OCI-LY3 (cell line): ENCODE data around the gene PLPPR3.

Source experiments
- H2AFZ ChIP-seq: fragments of 200-600, 300-600 bp; shearing (Covaris generic); 2 replicates; pipeline ENCODE4 v1.6.0; 2014; ENCODE audit warnings: antibody characterized with exemption, low read depth, low read length
- H3K27ac ChIP-seq: fragments of 200-600, 300-600 bp; sonication (generic); 2 replicates; pipeline ENCODE4 v1.5.1; 2014; ENCODE audit warnings: mild to moderate bottlenecking, low read length, moderate library complexity, mixed read lengths
- H3K27me3 ChIP-seq: fragments of 200-600, 300-600 bp; sonication (generic); 2 replicates; pipeline ENCODE4 v1.6.1; 2014; ENCODE audit warnings: low read depth, low read length, mixed read lengths
- H3K36me3 ChIP-seq: fragments of 200-600, 300-600 bp; sonication (generic); replicated peaks from 2 replicates; pipeline ENCODE3; 2014; ENCODE audit warnings: low read depth, low read length, mixed read lengths
- H3K4me1 ChIP-seq: fragments of 300-600, 200-600 bp; sonication (generic); 2 replicates; pipeline ENCODE4 v1.6.1; 2014; ENCODE audit warnings: low read length, mixed read lengths
- H3K4me2 ChIP-seq: fragments of 200-600, 300-600 bp; sonication (generic); 2 replicates; pipeline ENCODE4 v1.6.1; 2014; ENCODE audit warnings: low read length, mixed read lengths
- H3K4me3 ChIP-seq: fragments of 300-600, 200-600 bp; sonication (generic); 2 replicates; pipeline ENCODE4 v1.5.1; 2014; ENCODE audit warnings: antibody characterized with exemption, mild to moderate bottlenecking, low read length, moderate library complexity
- H3K79me2 ChIP-seq: fragments of 300-600, 200-600 bp; shearing (Covaris generic); 2 replicates; pipeline ENCODE4 v1.6.1; 2014; ENCODE audit warnings: mild to moderate bottlenecking, low read length, mixed read lengths
- H3K9ac ChIP-seq: fragments of 300-600, 200-600 bp; shearing (Covaris generic); 2 replicates; pipeline ENCODE4 v1.6.0; 2014; ENCODE audit warnings: mild to moderate bottlenecking, low read length, moderate library complexity
- H3K9me3 ChIP-seq: fragments of 200-600, 300-600 bp; shearing (Covaris generic); 2 replicates; pipeline ENCODE4 v1.6.1; 2014; ENCODE audit warnings: low read length, mixed read lengths; ENCODE audit not compliant: insufficient read depth
- H4K20me1 ChIP-seq: fragments of 200-600, 300-600 bp; sonication (generic); 2 replicates; pipeline ENCODE4 v1.6.1; 2016; ENCODE audit warnings: low read length, mixed read lengths; ENCODE audit not compliant: insufficient read depth
- CTCF ChIP-seq: fragments of 200-600, 300-600 bp; sonication (generic); IDR thresholded peaks from 2 replicates; pipeline ENCODE4 v1.5.1; 2014; ENCODE audit warnings: antibody characterized with exemption, low read length, low read depth
- EZH2phosphoT487 ChIP-seq: fragments of 200-600 bp; shearing (Covaris generic); IDR thresholded peaks from 2 replicates; pipeline ENCODE4 v1.6.1; 2018; ENCODE audit warnings: antibody characterized with exemption, mixed run types, low read depth

Gene PLPPR3

GRCh38 chr19:812049-812746 lies 9.6 kb downstream of the PLPPR3 start:
- TF ChIP-seq CTCF: no peak
- no peak for TF ChIP-seq EZH2phosphoT487
- H3K27ac ChIP-seq: no peak overlapping the region
- H3K4me1 ChIP-seq: no peaks in the 10 kb centered on the region
- peaks cover 23% of the 10 kb centered on the region for H3K79me2 ChIP-seq
- peaks cover 81% of the 10 kb centered on the region for H3K36me3 ChIP-seq
- peaks cover 44% of the 10 kb centered on the region for H4K20me1 ChIP-seq
- no peak overlapping the region for H3K9ac ChIP-seq
- H2AFZ ChIP-seq: no peak overlapping the region
- no peaks in the 10 kb centered on the region for H3K27me3 ChIP-seq
- no peak overlapping the region for H3K4me3 ChIP-seq
- no peak overlapping the region for H3K4me2 ChIP-seq
- no peaks in the 10 kb centered on the region for H3K9me3 ChIP-seq

GRCh38 chr19:811506-812048 lies 10.2 kb downstream of the PLPPR3 start:
- no peak overlapping the region for H2AFZ ChIP-seq
- no peak overlapping the region for H3K4me2 ChIP-seq
- peaks cover 29% of the 10 kb centered on the region for H3K79me2 ChIP-seq
- H3K9me3 ChIP-seq: no peaks in the 10 kb centered on the region
- no peaks in the 10 kb centered on the region for H3K27me3 ChIP-seq
- no peak overlapping the region for H3K27ac ChIP-seq
- H4K20me1 ChIP-seq: peaks cover 50% of the 10 kb centered on the region
- H3K9ac ChIP-seq: no peak overlapping the region
- no peak overlapping the region for H3K4me3 ChIP-seq
- no peaks in the 10 kb centered on the region for H3K4me1 ChIP-seq
- TF ChIP-seq EZH2phosphoT487 (no peak), CTCF (no peak)
- peaks cover 87% of the 10 kb centered on the region for H3K36me3 ChIP-seq

- H3K4me1 ChIP-seq: no peaks in the 10 kb centered on the region
- TF ChIP-seq EZH2phosphoT487 (no peak), CTCF (no peak)
These were observed 10.8 kb downstream of the PLPPR3 start for GRCh38 chr19:810883-811489.

GRCh38 chr19:810077-810855 lies 11.5 kb downstream of the PLPPR3 start:
- no peak overlapping the region for H2AFZ ChIP-seq
- peaks cover 42% of the 10 kb centered on the region for H3K79me2 ChIP-seq
- no peak overlapping the region for H3K9ac ChIP-seq
- H3K4me2 ChIP-seq: no peak overlapping the region
- no peak overlapping the region for H3K4me3 ChIP-seq
- H4K20me1 ChIP-seq: peaks cover 63% of the 10 kb centered on the region
- no peak overlapping the region for H3K27ac ChIP-seq
- H3K4me1 ChIP-seq: no peaks in the 10 kb centered on the region
- no peaks in the 10 kb centered on the region for H3K27me3 ChIP-seq
- TF ChIP-seq EZH2phosphoT487 (no peak), CTCF (no peak)
- H3K36me3 ChIP-seq: peaks cover 91% of the 10 kb centered on the region
- H3K9me3 ChIP-seq: no peaks in the 10 kb centered on the region

More at GRCh38 chr19:810883-811489, 10.8 kb downstream of the PLPPR3 start:
- Histone ChIP-seq H3K36me3 (peaks cover 90% of the 10 kb centered on the region), H3K9ac (no peak overlapping the region), H3K4me2 (no peak overlapping the region), H3K27me3 (no peaks in the 10 kb centered on the region), H2AFZ (no peak overlapping the region), H3K4me3 (no peak overlapping the region), H4K20me1 (peaks cover 56% of the 10 kb centered on the region), H3K9me3 (no peaks in the 10 kb centered on the region), H3K79me2 (peaks cover 35% of the 10 kb centered on the region), H3K27ac (no peak overlapping the region)
